GM12873 (cell line): ENCODE results near the gene ASIC2.

Experiments used
- CTCF ChIP-seq: IDR thresholded peaks from 2 replicates; pipeline ENCODE4 v1.5.1; 2012; ENCODE audit warnings: low read depth, mild to moderate bottlenecking, moderate library complexity, low read length, control low read depth; ENCODE audit not compliant: insufficient read depth; ENCODE audit errors: missing control alignments

Gene ASIC2

GRCh38 chr17:33124185-33124584 is 168.9 kb downstream of the ASIC2 start:
- no peak for TF ChIP-seq CTCF

DNA sequence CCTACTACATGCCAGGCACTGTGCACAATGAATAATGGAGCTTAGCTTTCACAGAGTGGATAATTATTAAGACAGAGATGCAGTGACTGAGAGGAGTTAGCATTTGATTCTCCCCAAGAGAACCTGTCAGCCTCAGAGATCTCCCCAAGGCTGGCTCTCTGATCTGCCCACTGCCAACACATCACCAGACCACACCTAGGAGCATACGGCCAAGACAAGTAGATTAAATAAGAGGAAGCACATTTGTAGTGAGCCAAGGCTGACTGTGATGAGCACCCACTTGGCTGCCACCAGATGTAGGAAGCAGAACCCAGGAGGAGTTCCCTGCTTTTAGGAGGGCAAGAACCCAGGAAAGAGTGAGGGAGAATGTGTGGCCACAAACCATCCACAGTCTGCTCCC is 171.3 kb downstream of the ASIC2 start:
- no peak for TF ChIP-seq CTCF

- no peak for TF ChIP-seq CTCF
Observed at GRCh38 chr17:33121272-33121671, 171.8 kb downstream of the ASIC2 start.

- no peak for TF ChIP-seq CTCF
Observed at GRCh38 chr17:33120103-33120502, 173.0 kb downstream of the ASIC2 start.

GRCh38 chr17:33118391-33119075 is 174.6 kb downstream of the ASIC2 start:
- no peak for TF ChIP-seq CTCF

- TF ChIP-seq CTCF: no peak
Observed at GRCh38 chr17:33116021-33116551, 177.0 kb downstream of the ASIC2 start.

GRCh38 chr17:33115366-33115765 is 177.7 kb downstream of the ASIC2 start:
- TF ChIP-seq CTCF: no peak
